WTC11 (cell line): ENCODE data around the gene WDR81. TPM values are rescaled to one million over a fixed set of nuclear protein-coding genes. Genes with fewer than 3 reads are reported as not detected.
"Not testable (repeated sequence)": the region's sequence is repeated elsewhere in the genome, so short reads cannot be mapped to it uniquely, and the experiment has no call there.

Experiments
- ATAC-seq: fragments of 200-7000 bp; cut with Tn5 transposase; 2 replicates; pipeline ENCODE4 v1.10.0; 2021; ENCODE audit warnings: mild to moderate bottlenecking, moderate library complexity
- CTCF ChIA-PET: fragments of 300-600 bp; sonication (Branson Sonifier 250); formaldehyde crosslinking; loops from one replicate; lab custom pipeline; 2021; ENCODE audit warnings: antibody characterized with exemption; lab: Charles Lee
- POLR2A ChIA-PET: fragments of 350-600 bp; sonication (Branson Sonifier 250); formaldehyde crosslinking; loops from one replicate; lab custom pipeline; 2021; ENCODE audit warnings: antibody characterized with exemption; lab: Charles Lee
- DNase-seq: peaks from one replicate; pipeline ENCODE4 v3.0.0; 2021; ENCODE audit warnings: low spot score
- H3K27ac Mint-ChIP-seq: 2 replicates; pipeline ENCODE4 v1.8.0; 2021; ENCODE audit warnings: mixed read lengths
- H3K27me3 Mint-ChIP-seq: 2 replicates; pipeline ENCODE4 v1.8.0; 2021; ENCODE audit warnings: low read depth, mild to moderate bottlenecking, moderate library complexity, mixed read lengths
- H3K36me3 Mint-ChIP-seq: 2 replicates; pipeline ENCODE4 v1.8.0; 2021; ENCODE audit warnings: mixed read lengths
- H3K4me1 Mint-ChIP-seq: 2 replicates; pipeline ENCODE4 v1.8.0; 2022; ENCODE audit warnings: mixed read lengths
- H3K4me3 Mint-ChIP-seq: 2 replicates; pipeline ENCODE4 v1.8.0; 2021; ENCODE audit warnings: mild to moderate bottlenecking, moderate library complexity, mixed read lengths
- H3K9me3 Mint-ChIP-seq: 2 replicates; pipeline ENCODE4 v1.8.0; 2021; ENCODE audit warnings: mixed read lengths
- CBFB ChIP-seq: sonication (generic); formaldehyde crosslinking; IDR thresholded peaks from 2 replicates; pipeline ENCODE4 v1.8.1; 2022; ENCODE audit warnings: mild to moderate bottlenecking, low read depth, missing genetic modification reagents
- CREB1 ChIP-seq: sonication (generic); formaldehyde crosslinking; IDR thresholded peaks from 2 replicates; pipeline ENCODE4 v1.8.0; 2023; ENCODE audit warnings: mild to moderate bottlenecking, missing genetic modification reagents
- ELF4 ChIP-seq: sonication (generic); formaldehyde crosslinking; IDR thresholded peaks from 2 replicates; pipeline ENCODE4 v1.8.1; 2022; ENCODE audit warnings: low read depth, mild to moderate bottlenecking, moderate library complexity, missing genetic modification reagents
- KAT7 ChIP-seq: sonication (generic); formaldehyde crosslinking; IDR thresholded peaks from 2 replicates; pipeline ENCODE4 v1.8.1; 2023; ENCODE audit warnings: missing genetic modification reagents, mild to moderate bottlenecking, borderline replicate concordance
- MYBL2 ChIP-seq: sonication (generic); formaldehyde crosslinking; IDR thresholded peaks from 2 replicates; pipeline ENCODE4 v1.8.1; 2023; ENCODE audit warnings: mild to moderate bottlenecking, moderate library complexity, missing genetic modification reagents
- RORB ChIP-seq: fragments of 250-450 bp; sonication (Bioruptor Pico); IDR thresholded peaks from 2 replicates; pipeline ENCODE4 v1.9.0; 2021; ENCODE audit warnings: mild to moderate bottlenecking
- SP1 ChIP-seq: sonication (generic); formaldehyde crosslinking; conservative IDR thresholded peaks from 2 replicates; pipeline ENCODE4 v1.8.1; 2022; ENCODE audit warnings: missing genetic modification reagents
- ZBTB21 ChIP-seq: sonication (generic); formaldehyde crosslinking; IDR thresholded peaks from 2 replicates; pipeline ENCODE4 v1.8.1; 2023; ENCODE audit warnings: mild to moderate bottlenecking, missing genetic modification reagents, borderline replicate concordance
- ZNF121 ChIP-seq: sonication (generic); formaldehyde crosslinking; IDR thresholded peaks from 2 replicates; pipeline ENCODE4 v1.8.0; 2023; ENCODE audit warnings: missing genetic modification reagents
- ZNF317 ChIP-seq: sonication (generic); formaldehyde crosslinking; IDR thresholded peaks from 2 replicates; pipeline ENCODE4 v1.8.1; 2023; ENCODE audit warnings: low read depth, mild to moderate bottlenecking, moderate library complexity, missing genetic modification reagents, borderline replicate concordance
- total RNA-seq: library from RNA; stranded (reverse); gene quantifications from 3 replicates; pipeline ENCODE4 v1.2.3, GENCODE V29; 2021
- TF ChIP-seq, protein P1 (sequence below): sonication (generic); formaldehyde crosslinking; IDR thresholded peaks from 2 replicates; pipeline ENCODE4 v1.8.0; 2022; ENCODE audit warnings: mild to moderate bottlenecking, missing genetic modification reagents
- TF ChIP-seq, protein P2 (sequence below): fragments of 250-450 bp; sonication (Bioruptor Pico); IDR thresholded peaks from 2 replicates; pipeline ENCODE4 v1.8.0; 2021; ENCODE audit warnings: mild to moderate bottlenecking
- TF ChIP-seq, protein P3 (sequence below): sonication (generic); formaldehyde crosslinking; IDR thresholded peaks from 2 replicates; pipeline ENCODE4 v1.8.1; 2023; ENCODE audit warnings: mild to moderate bottlenecking, moderate library complexity, missing genetic modification reagents
- TF ChIP-seq, protein P4 (sequence below): sonication (generic); formaldehyde crosslinking; IDR thresholded peaks from 2 replicates; pipeline ENCODE4 v1.8.0; 2022; ENCODE audit warnings: mild to moderate bottlenecking, missing genetic modification reagents

WDR81 gene
- total RNA-seq, 1 experiment from 2014 or later = 16.4 TPM

DNA sequence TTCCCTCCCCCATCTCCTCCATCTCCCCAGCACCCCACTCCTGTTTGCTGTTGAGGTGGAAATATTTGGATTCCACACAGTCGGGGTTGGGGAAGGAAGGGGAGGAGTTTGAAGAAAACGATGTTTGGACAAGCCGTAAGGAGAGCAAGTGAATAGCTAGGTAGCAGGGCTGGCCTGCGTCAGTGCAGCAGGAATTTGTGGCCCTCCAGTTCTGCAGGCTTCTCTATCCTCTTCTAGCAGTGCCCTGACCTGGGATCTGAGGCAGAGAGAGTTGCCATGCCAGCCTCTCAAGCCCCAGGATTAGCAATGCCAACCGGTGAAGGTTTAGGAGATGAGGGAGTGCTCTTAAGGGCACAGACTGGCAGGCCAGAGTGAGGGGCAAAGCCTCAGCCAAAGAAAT is 26.8 kb upstream of the WDR81 start (continued):
- TF ChIP-seq, protein P1, sequence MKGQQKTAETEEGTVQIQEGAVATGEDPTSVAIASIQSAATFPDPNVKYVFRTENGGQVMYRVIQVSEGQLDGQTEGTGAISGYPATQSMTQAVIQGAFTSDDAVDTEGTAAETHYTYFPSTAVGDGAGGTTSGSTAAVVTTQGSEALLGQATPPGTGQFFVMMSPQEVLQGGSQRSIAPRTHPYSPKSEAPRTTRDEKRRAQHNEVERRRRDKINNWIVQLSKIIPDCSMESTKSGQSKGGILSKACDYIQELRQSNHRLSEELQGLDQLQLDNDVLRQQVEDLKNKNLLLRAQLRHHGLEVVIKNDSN (CRISPR knock-in tag) = no peak

DNA sequence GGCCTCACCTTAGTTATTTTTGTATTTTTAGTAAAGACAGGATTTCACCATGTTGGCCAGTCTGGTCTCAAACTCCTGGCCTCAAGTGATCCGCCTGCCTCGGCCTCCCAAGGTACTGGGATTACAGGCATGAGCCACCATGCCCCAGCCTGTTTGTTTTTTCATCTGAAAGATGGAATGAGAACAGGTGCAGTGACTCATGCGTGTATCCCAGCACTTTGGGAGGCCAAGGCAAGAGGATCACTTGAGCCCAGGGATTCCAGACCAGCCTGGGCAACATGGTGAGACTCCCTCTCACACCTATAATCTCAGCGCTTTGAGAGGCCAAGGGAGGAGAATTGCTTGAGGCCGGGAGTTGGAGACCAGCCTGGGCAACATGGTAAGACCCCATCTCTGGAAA is 24.6 kb upstream of the WDR81 start:
- H3K36me3 Mint-ChIP-seq, POLR2A ChIA-PET, H3K4me3 Mint-ChIP-seq, H3K27me3 Mint-ChIP-seq, H3K4me1 Mint-ChIP-seq, ATAC-seq, H3K9me3 Mint-ChIP-seq, DNase-seq, H3K27ac Mint-ChIP-seq: not testable (repeated sequence)
- CTCF ChIA-PET = interaction anchor here (2.2 kb wide), 1 partner anchor 51 kb away, joined by 8 read pairs; the partner anchor contains the start of gene RILP

DNA sequence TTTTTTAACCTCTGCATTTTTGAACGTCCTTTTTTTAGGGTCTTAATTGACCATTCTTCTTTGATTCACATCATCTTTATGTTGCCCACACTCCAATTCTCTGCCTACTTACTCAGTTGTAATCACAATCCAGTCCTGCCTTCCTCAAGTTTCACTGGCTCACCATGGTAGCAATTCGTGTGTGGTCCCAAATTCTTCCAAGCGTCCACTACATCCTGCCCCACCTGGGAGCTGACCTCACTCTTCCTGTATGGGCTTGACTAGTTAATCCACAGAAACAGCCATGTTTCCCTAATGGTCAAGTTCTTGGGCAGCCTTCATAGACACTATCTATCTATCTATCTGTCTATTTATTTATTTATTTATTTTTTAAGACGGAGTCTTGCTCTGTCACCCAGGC is 21.4 kb upstream of the WDR81 start:
- H3K27me3 Mint-ChIP-seq = peaks cover 4% of the 10 kb centered on the region; the same call in 1 of the 2 replicates
- no peaks in the 10 kb centered on the region for H3K9me3 Mint-ChIP-seq
- no peak overlapping the region for H3K4me3 Mint-ChIP-seq
- H3K36me3 Mint-ChIP-seq = no peaks in the 10 kb centered on the region
- TF ChIP-seq RORB (CRISPR knock-in tag) = no peak
- no peak for TF ChIP-seq CREB1 (CRISPR knock-in tag)
- no peak overlapping the region; the same call in 1 of the 2 replicates for H3K27ac Mint-ChIP-seq
- peaks cover 3% of the 10 kb centered on the region for H3K4me1 Mint-ChIP-seq
- ATAC-seq (no peak), DNase-seq (no peak)
- CTCF ChIA-PET = interaction anchor here (0.7 to 1.6 kb wide), 2 partner anchors 11 to 352 kb away, joined by 3 to 8 read pairs; no protein-coding TSS in a partner anchor
- POLR2A ChIA-PET = no interaction called here

DNA sequence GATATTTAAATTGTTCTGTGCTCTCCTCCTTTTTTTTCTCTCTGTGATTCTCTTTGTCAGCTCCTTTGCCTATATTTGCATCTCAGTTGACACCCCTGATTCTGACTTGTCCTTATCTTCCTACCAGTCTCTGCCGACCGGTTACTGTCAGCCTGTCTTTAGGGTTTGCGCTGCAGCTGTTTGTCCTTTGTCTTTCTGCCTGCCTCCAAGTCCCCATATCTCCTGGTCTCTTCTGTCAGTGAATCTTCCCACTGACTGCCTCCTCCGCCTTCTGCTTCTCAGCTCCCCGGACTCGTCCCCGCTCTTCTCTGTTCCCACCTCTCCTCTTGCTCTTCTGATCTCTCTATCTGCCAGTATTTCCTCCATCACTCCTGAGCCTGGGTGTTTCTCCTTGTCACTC is 19.5 kb upstream of the WDR81 start:
- no peaks in the 10 kb centered on the region for H3K36me3 Mint-ChIP-seq
- POLR2A ChIA-PET = interaction anchor here (1.2 kb wide), 1 partner anchor 9 kb away, joined by 3 read pairs; no protein-coding TSS in a partner anchor
- H3K4me1 Mint-ChIP-seq = peaks cover 3% of the 10 kb centered on the region
- H3K27ac Mint-ChIP-seq = peak overlapping the region; percentile 0; the same call in 1 of the 2 replicates
- CTCF ChIA-PET = interaction anchor here (1.0 to 2.2 kb wide), 3 partner anchors 9 to 354 kb away, joined by 3 to 9 read pairs (median 3); no protein-coding TSS in a partner anchor
- DNase-seq (no peak), ATAC-seq (no peak)
- no peaks in the 10 kb centered on the region for H3K9me3 Mint-ChIP-seq
- H3K4me3 Mint-ChIP-seq = no peak overlapping the region
- TF ChIP-seq KAT7 (no peak), ZNF121 (CRISPR knock-in tag) (no peak), ZNF317 (no peak), MYBL2 (CRISPR knock-in tag) (no peak)
- TF ChIP-seq, protein P2, sequence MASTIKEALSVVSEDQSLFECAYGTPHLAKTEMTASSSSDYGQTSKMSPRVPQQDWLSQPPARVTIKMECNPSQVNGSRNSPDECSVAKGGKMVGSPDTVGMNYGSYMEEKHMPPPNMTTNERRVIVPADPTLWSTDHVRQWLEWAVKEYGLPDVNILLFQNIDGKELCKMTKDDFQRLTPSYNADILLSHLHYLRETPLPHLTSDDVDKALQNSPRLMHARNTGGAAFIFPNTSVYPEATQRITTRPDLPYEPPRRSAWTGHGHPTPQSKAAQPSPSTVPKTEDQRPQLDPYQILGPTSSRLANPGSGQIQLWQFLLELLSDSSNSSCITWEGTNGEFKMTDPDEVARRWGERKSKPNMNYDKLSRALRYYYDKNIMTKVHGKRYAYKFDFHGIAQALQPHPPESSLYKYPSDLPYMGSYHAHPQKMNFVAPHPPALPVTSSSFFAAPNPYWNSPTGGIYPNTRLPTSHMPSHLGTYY (CRISPR knock-in tag) = no peak
- peaks cover 12% of the 10 kb centered on the region for H3K27me3 Mint-ChIP-seq

DNA sequence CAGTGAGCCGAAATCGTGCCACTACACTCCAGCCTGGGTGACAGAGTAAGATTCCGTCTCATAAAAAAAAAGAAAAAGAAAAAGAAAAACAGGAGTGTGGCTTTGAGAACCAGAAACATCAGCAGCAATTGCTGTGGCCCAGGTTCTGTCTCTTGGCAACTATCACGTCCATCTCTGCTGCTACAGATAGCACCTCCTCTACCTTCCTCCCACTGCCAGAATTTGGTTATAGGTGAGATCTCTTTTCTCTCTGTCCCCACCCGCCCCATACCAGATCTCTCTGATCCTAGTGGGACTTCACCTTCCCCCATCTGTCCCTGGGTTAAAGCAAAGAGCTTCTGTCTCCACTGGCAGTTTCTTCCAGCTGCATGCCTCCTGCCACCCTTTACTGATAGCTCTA is 17.4 kb upstream of the WDR81 start:
- no peaks in the 10 kb centered on the region for H3K9me3 Mint-ChIP-seq
- H3K27ac Mint-ChIP-seq = no peak overlapping the region
- ChIA-PET POLR2A (no interaction called here), CTCF (no interaction called here)
- ATAC-seq = no peak
- DNase-seq = no peak
- TF ChIP-seq, protein P3, sequence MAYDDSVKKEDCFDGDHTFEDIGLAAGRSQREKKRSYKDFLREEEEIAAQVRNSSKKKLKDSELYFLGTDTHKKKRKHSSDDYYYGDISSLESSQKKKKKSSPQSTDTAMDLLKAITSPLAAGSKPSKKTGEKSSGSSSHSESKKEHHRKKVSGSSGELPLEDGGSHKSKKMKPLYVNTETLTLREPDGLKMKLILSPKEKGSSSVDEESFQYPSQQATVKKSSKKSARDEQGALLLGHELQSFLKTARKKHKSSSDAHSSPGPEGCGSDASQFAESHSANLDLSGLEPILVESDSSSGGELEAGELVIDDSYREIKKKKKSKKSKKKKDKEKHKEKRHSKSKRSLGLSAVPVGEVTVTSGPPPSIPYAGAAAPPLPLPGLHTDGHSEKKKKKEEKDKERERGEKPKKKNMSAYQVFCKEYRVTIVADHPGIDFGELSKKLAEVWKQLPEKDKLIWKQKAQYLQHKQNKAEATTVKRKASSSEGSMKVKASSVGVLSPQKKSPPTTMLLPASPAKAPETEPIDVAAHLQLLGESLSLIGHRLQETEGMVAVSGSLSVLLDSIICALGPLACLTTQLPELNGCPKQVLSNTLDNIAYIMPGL (CRISPR knock-in tag) = no peak
- TF ChIP-seq ZBTB21 (CRISPR knock-in tag) = no peak
- TF ChIP-seq CBFB = no peak
- TF ChIP-seq ELF4 (CRISPR knock-in tag) = no peak
- no peak for TF ChIP-seq SP1 (CRISPR knock-in tag)
- TF ChIP-seq, protein P4, sequence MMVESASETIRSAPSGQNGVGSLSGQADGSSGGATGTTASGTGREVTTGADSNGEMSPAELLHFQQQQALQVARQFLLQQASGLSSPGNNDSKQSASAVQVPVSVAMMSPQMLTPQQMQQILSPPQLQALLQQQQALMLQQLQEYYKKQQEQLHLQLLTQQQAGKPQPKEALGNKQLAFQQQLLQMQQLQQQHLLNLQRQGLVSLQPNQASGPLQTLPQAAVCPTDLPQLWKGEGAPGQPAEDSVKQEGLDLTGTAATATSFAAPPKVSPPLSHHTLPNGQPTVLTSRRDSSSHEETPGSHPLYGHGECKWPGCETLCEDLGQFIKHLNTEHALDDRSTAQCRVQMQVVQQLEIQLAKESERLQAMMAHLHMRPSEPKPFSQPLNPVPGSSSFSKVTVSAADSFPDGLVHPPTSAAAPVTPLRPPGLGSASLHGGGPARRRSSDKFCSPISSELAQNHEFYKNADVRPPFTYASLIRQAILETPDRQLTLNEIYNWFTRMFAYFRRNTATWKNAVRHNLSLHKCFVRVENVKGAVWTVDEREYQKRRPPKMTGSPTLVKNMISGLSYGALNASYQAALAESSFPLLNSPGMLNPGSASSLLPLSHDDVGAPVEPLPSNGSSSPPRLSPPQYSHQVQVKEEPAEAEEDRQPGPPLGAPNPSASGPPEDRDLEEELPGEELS (CRISPR knock-in tag) = no peak
- H3K36me3 Mint-ChIP-seq = no peaks in the 10 kb centered on the region
- H3K4me3 Mint-ChIP-seq = no peak overlapping the region
- H3K4me1 Mint-ChIP-seq = peaks cover 6% of the 10 kb centered on the region
- peaks cover 12% of the 10 kb centered on the region for H3K27me3 Mint-ChIP-seq

DNA sequence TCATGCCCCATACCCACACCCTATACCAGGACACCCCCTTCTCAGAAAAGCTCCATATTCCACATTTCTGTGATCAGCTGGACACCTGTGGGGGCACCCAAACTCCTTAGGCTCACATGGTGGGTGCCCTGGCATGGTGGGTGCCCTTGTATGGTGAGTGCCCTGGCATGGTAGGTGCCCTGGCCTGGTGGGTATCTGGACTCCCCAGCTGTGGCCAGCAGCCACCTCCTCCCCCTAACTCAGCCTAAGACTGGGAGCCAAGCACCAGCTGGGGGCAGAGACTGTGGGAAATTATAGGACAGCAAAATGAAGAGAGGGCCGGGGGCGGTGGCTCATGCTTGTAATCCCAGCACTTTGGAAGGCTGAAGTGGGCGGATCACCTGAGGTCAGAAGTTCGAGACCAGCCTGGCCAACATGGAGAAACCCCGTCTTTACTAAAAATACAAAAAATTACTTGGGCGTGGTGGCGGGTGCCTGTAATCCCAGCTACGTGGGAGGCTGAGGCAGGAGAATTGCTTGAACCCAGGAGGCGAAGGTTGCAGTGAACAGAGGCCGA is 15.6 kb upstream of the WDR81 start:
- Mint-ChIP-seq H3K27me3 (peaks cover 12% of the 10 kb centered on the region), H3K4me3 (peak overlapping the region; percentile 58)
- H3K27ac Mint-ChIP-seq, H3K9me3 Mint-ChIP-seq, DNase-seq, H3K4me1 Mint-ChIP-seq, ATAC-seq, H3K36me3 Mint-ChIP-seq: not testable (repeated sequence)
- POLR2A ChIA-PET = interaction anchor here (1.3 kb wide), 1 partner anchor 9 kb away, joined by 5 read pairs; no protein-coding TSS in a partner anchor
- CTCF ChIA-PET = interaction anchor here (0.7 kb wide), 1 partner anchor 39 kb away, joined by 3 read pairs; no protein-coding TSS in a partner anchor
